Mesenchymal stem cell (in vitro differentiated cells and primary cell): ENCODE measurements around the gene PIWIL1.

Experiments used
- DNase-seq: peaks from one replicate; pipeline ENCODE4 v3.0.0-alpha.2; 2013
- H2AFZ ChIP-seq: one replicate; pipeline ENCODE4 v1.6.1; 2013; ENCODE audit warnings: low read depth, mild to moderate bottlenecking, control low read depth, inconsistent platforms, low read length, moderate library complexity
- H2AK5ac ChIP-seq: 2 replicates; pipeline ENCODE4 v1.6.1; 2013; ENCODE audit warnings: low read length, moderate library complexity, mild to moderate bottlenecking, inconsistent platforms; ENCODE audit not compliant: severe bottlenecking
- H2BK120ac ChIP-seq: one replicate; pipeline ENCODE4 v1.6.1; 2013; ENCODE audit warnings: low read depth, mild to moderate bottlenecking, inconsistent platforms, low read length, moderate library complexity
- H2BK12ac ChIP-seq, 2 experiments: one replicate each; pipeline ENCODE4 v1.6.1; 2013; ENCODE audit warnings: inconsistent platforms in 2 of 2, low read length in 2 of 2, mild to moderate bottlenecking in 2 of 2, moderate library complexity in 2 of 2, control low read depth in 1 of 2
- H2BK15ac ChIP-seq: one replicate; pipeline ENCODE4 v1.6.1; 2013; ENCODE audit warnings: mild to moderate bottlenecking, low read depth, inconsistent platforms; ENCODE audit not compliant: poor library complexity, severe bottlenecking
- H2BK5ac ChIP-seq: 2 replicates; pipeline ENCODE4 v1.6.1; 2013; ENCODE audit warnings: low read depth, mild to moderate bottlenecking, low read length, control low read depth, inconsistent platforms; ENCODE audit not compliant: poor library complexity, severe bottlenecking
- H3K14ac ChIP-seq, 2 experiments: one replicate each; pipeline ENCODE4 v1.6.1; 2013; ENCODE audit warnings: inconsistent platforms in 2 of 2, low read length in 2 of 2, control low read depth in 1 of 2, mild to moderate bottlenecking in 1 of 2, moderate library complexity in 1 of 2
- H3K18ac ChIP-seq, 2 experiments: one replicate each; pipeline ENCODE4 v1.6.1; 2013; ENCODE audit warnings: inconsistent platforms in 2 of 2, low read length in 2 of 2, control low read depth in 1 of 2, low read depth in 1 of 2, mild to moderate bottlenecking in 1 of 2
- H3K23ac ChIP-seq, 2 experiments: one replicate each; pipeline ENCODE4 v1.6.1; 2013; ENCODE audit warnings: inconsistent platforms in 2 of 2, low read length in 2 of 2, mild to moderate bottlenecking in 2 of 2, moderate library complexity in 2 of 2, control low read depth in 1 of 2
- H3K27ac ChIP-seq: 2 replicates; pipeline ENCODE4 v1.5.1; 2013; ENCODE audit warnings: mild to moderate bottlenecking, moderate library complexity, low read length, control low read depth, inconsistent platforms; ENCODE audit not compliant: poor library complexity, severe bottlenecking
- H3K27me3 ChIP-seq, 2 experiments: 2 replicates each; pipeline versions ENCODE4 v1.6.1 to v1.7.0; 2013; ENCODE audit warnings: low read length in 2 of 2, mild to moderate bottlenecking in 2 of 2, moderate library complexity in 2 of 2, control low read depth in 1 of 2, inconsistent platforms in 1 of 2; ENCODE audit not compliant: control insufficient read depth in 1 of 2, insufficient read depth in 1 of 2
- H3K36me3 ChIP-seq, 2 experiments: 2 replicates each; pipeline versions ENCODE4 v1.6.1 to v1.7.0; 2013; ENCODE audit warnings: low read length in 2 of 2, control low read depth in 1 of 2, inconsistent platforms in 1 of 2, low read depth in 1 of 2, mild to moderate bottlenecking in 1 of 2; ENCODE audit not compliant: insufficient read depth in 2 of 2, control insufficient read depth in 1 of 2
- H3K4ac ChIP-seq, 2 experiments: one replicate each; pipeline ENCODE4 v1.6.1; 2013; ENCODE audit warnings: inconsistent platforms in 2 of 2, low read length in 2 of 2, mild to moderate bottlenecking in 2 of 2, moderate library complexity in 2 of 2, control low read depth in 1 of 2, low read depth in 1 of 2
- H3K4me1 ChIP-seq: 2 replicates; pipeline ENCODE4 v1.6.1; 2013; ENCODE audit warnings: low read depth, low read length, control low read depth; ENCODE audit not compliant: control insufficient read depth, insufficient read depth
- H3K4me2 ChIP-seq: 2 replicates; pipeline ENCODE4 v1.6.1; 2013; ENCODE audit warnings: low read length, mild to moderate bottlenecking, inconsistent platforms; ENCODE audit not compliant: poor library complexity, severe bottlenecking
- H3K4me3 ChIP-seq, 2 experiments: 2 replicates each; pipeline versions ENCODE4 v1.5.1 to v1.7.0; 2013; ENCODE audit warnings: low read length in 2 of 2, mild to moderate bottlenecking in 2 of 2, control low read depth in 1 of 2, low read depth in 1 of 2; ENCODE audit not compliant: insufficient read depth in 1 of 2
- H3K79me1 ChIP-seq: replicated peaks from 2 replicates; pipeline ENCODE4 v1.6.1; 2013; ENCODE audit warnings: mild to moderate bottlenecking, control low read depth, low read length, inconsistent platforms; ENCODE audit not compliant: poor library complexity, severe bottlenecking
- H3K9ac ChIP-seq: 2 replicates; pipeline ENCODE4 v1.7.0; 2013; ENCODE audit warnings: mild to moderate bottlenecking, low read length, moderate library complexity
- H3K9me3 ChIP-seq: 2 replicates; pipeline ENCODE4 v1.7.0; 2013; ENCODE audit warnings: mild to moderate bottlenecking, low read length; ENCODE audit not compliant: control insufficient read depth
- H4K8ac ChIP-seq: one replicate; pipeline ENCODE4 v1.6.1; 2013; ENCODE audit warnings: inconsistent platforms, mild to moderate bottlenecking, low read length, moderate library complexity
- H4K91ac ChIP-seq: one replicate; pipeline ENCODE4 v1.6.1; 2013; ENCODE audit warnings: mild to moderate bottlenecking, low read length, inconsistent platforms
- WGBS: methylation state at CpG from one replicate; pipeline ENCODE4 v1.1.7; 2013; ENCODE audit warnings: mixed read lengths; 5-methylcytosine and 5-hydroxymethylcytosine counted together

The PIWIL1 gene

GRCh38 chr12:130357729-130358330 is 20.1 kb downstream of the PIWIL1 start:
- Histone ChIP-seq H2AFZ (no peak overlapping the region), H3K4me1 (no peaks in the 10 kb centered on the region), H3K79me1 (no peaks in the 10 kb centered on the region), H3K4ac (no peak overlapping the region), H3K36me3 (no peaks in the 10 kb centered on the region), H3K27ac (no peak overlapping the region), H3K9ac (no peak overlapping the region), H2BK120ac (no peak overlapping the region), H2BK15ac (no peak overlapping the region), H3K9me3 (no peaks in the 10 kb centered on the region), H2AK5ac (no peak overlapping the region), H3K23ac (no peak overlapping the region), H4K91ac (no peak overlapping the region), H3K4me3 (no peak overlapping the region), H2BK5ac (no peak overlapping the region), H3K4me2 (no peak overlapping the region), H2BK12ac (no peak overlapping the region), H3K14ac (no peak overlapping the region), H3K27me3 (peaks cover 0 to 3% of the 10 kb centered on the region in 2 experiments), H4K8ac (no peak overlapping the region), H3K18ac (no peak overlapping the region)
- 68% methylated on average over 12 of the region's 14 CpGs for WGBS
- no peak for DNase-seq

GRCh38 chr12:130362060-130362459 is 24.4 kb downstream of the PIWIL1 start:
- H2BK120ac ChIP-seq: no peak overlapping the region
- H3K4ac ChIP-seq: no peak overlapping the region
- H3K18ac ChIP-seq: no peak overlapping the region
- no peak overlapping the region for H4K91ac ChIP-seq
- H3K27me3 ChIP-seq: peaks cover 0 to 3% of the 10 kb centered on the region in 2 experiments
- no peaks in the 10 kb centered on the region for H3K9me3 ChIP-seq
- H2BK15ac ChIP-seq: no peak overlapping the region
- no peak overlapping the region for H2BK12ac ChIP-seq
- no peak overlapping the region for H3K27ac ChIP-seq
- H4K8ac ChIP-seq: no peak overlapping the region
- no peak overlapping the region for H3K9ac ChIP-seq
- WGBS: 89% methylated on average over 4 of the region's 5 CpGs
- no peak overlapping the region for H3K14ac ChIP-seq
- H2BK5ac ChIP-seq: no peak overlapping the region
- no peak overlapping the region for H3K23ac ChIP-seq
- no peak overlapping the region for H2AFZ ChIP-seq
- H2AK5ac ChIP-seq: no peak overlapping the region
- H3K36me3 ChIP-seq: no peaks in the 10 kb centered on the region
- DNase-seq: no peak
- no peaks in the 10 kb centered on the region for H3K79me1 ChIP-seq
- no peaks in the 10 kb centered on the region for H3K4me1 ChIP-seq
- no peak overlapping the region for H3K4me2 ChIP-seq
- no peak overlapping the region for H3K4me3 ChIP-seq

GRCh38 chr12:130364578-130364977 is 26.9 kb downstream of the PIWIL1 start:
- H4K91ac ChIP-seq: no peak overlapping the region
- no peaks in the 10 kb centered on the region for H3K9me3 ChIP-seq
- no peak overlapping the region for H2BK12ac ChIP-seq
- H4K8ac ChIP-seq: no peak overlapping the region
- H3K9ac ChIP-seq: no peak overlapping the region
- H2BK120ac ChIP-seq: no peak overlapping the region
- no peak overlapping the region for H2BK5ac ChIP-seq
- H3K18ac ChIP-seq: no peak overlapping the region
- no peak overlapping the region for H3K14ac ChIP-seq
- 71% methylated on average over 1 of the region's 2 CpGs for WGBS
- H2AFZ ChIP-seq: no peak overlapping the region
- DNase-seq: no peak
- H2AK5ac ChIP-seq: no peak overlapping the region
- no peaks in the 10 kb centered on the region for H3K36me3 ChIP-seq
- H2BK15ac ChIP-seq: no peak overlapping the region
- no peaks in the 10 kb centered on the region for H3K27me3 ChIP-seq
- H3K4ac ChIP-seq: no peak overlapping the region
- H3K79me1 ChIP-seq: no peaks in the 10 kb centered on the region
- H3K27ac ChIP-seq: no peak overlapping the region
- H3K23ac ChIP-seq: no peak overlapping the region
- H3K4me2 ChIP-seq: no peak overlapping the region
- H3K4me3 ChIP-seq: no peak overlapping the region
- no peaks in the 10 kb centered on the region for H3K4me1 ChIP-seq

- Histone ChIP-seq H3K18ac (no peak overlapping the region), H2BK120ac (no peak overlapping the region), H3K4ac (no peak overlapping the region), H3K27ac (no peak overlapping the region), H3K23ac (no peak overlapping the region), H2AK5ac (no peak overlapping the region), H3K79me1 (no peaks in the 10 kb centered on the region), H3K36me3 (no peaks in the 10 kb centered on the region), H2AFZ (no peak overlapping the region), H4K8ac (no peak overlapping the region), H3K4me2 (no peak overlapping the region), H2BK12ac (no peak overlapping the region), H3K4me3 (no peak overlapping the region), H3K9me3 (no peaks in the 10 kb centered on the region), H2BK5ac (no peak overlapping the region), H3K4me1 (no peaks in the 10 kb centered on the region), H4K91ac (no peak overlapping the region), H3K14ac (no peak overlapping the region), H2BK15ac (no peak overlapping the region), H3K27me3 (peaks cover 0 to 9% of the 10 kb centered on the region in 2 experiments), H3K9ac (no peak overlapping the region)
- 80% methylated on average over 7 of the region's 7 CpGs for WGBS
- DNase-seq: no peak
Measured at GRCh38 chr12:130366159-130366558, 28.5 kb downstream of the PIWIL1 start.
